H1 (cell line): ENCODE results near the gene RHBDD1. TPM values are rescaled to one million over a fixed set of nuclear protein-coding genes. Genes with fewer than 3 reads are reported as not detected.

ENCODE experiments used
- CTCF ChIA-PET: fragments of 300-600 bp; sonication (Branson Sonifier 250); formaldehyde crosslinking; loops from one replicate; lab custom pipeline; 2021; ENCODE audit not compliant: partially characterized antibody; lab: Charles Lee
- POLR2A ChIA-PET: fragments of 300-600 bp; sonication (Branson Sonifier 250); formaldehyde crosslinking; loops from one replicate; lab custom pipeline; 2021; ENCODE audit warnings: inconsistent platforms; ENCODE audit not compliant: partially characterized antibody; lab: Charles Lee
- DNase-seq, 2 experiments: peaks; one replicate each; pipeline versions ENCODE4 v3.0.0 to v3.0.0-alpha.2; 2010 to 2022; ENCODE audit warnings: low spot score in 2 of 2, low read depth in 1 of 2, mixed read lengths in 1 of 2
- FAIRE-seq: peaks from 2 replicates; lab custom pipeline; 2011; peaks lifted over from hg19 to GRCh38; lab: Jason Lieb, UNC
- H2AFZ ChIP-seq: 2 replicates; pipeline ENCODE4 v1.8.1; 2012; ENCODE audit warnings: low read length, inconsistent platforms
- H2AK5ac ChIP-seq: 2 replicates; pipeline ENCODE4 v1.6.1; 2013; ENCODE audit warnings: low read depth, low read length
- H2BK120ac ChIP-seq: replicated peaks from 2 replicates; pipeline ENCODE3; 2013; ENCODE audit warnings: low read depth, low read length, inconsistent platforms
- H2BK12ac ChIP-seq: 2 replicates; pipeline ENCODE4 v1.6.1; 2013; ENCODE audit warnings: low read depth, low read length
- H2BK15ac ChIP-seq: 2 replicates; pipeline ENCODE4 v1.6.1; 2013; ENCODE audit warnings: low read length
- H2BK20ac ChIP-seq: 2 replicates; pipeline ENCODE4 v1.6.1; 2013; ENCODE audit warnings: low read length
- H2BK5ac ChIP-seq: 2 replicates; pipeline ENCODE4 v1.6.1; 2013; ENCODE audit warnings: low read depth, low read length
- H3K14ac ChIP-seq: 2 replicates; pipeline ENCODE4 v1.6.1; 2013; ENCODE audit warnings: inconsistent platforms; ENCODE audit not compliant: insufficient read length
- H3K18ac ChIP-seq: 2 replicates; pipeline ENCODE4 v1.6.1; 2013; ENCODE audit warnings: low read length; ENCODE audit errors: extremely low read depth
- H3K23ac ChIP-seq: 2 replicates; pipeline ENCODE4 v1.6.1; 2013; ENCODE audit warnings: inconsistent platforms; ENCODE audit not compliant: insufficient read length
- H3K23me2 ChIP-seq: 2 replicates; pipeline ENCODE4 v1.6.1; 2013; ENCODE audit warnings: low read depth, low read length
- H3K27ac ChIP-seq: 2 replicates; pipeline ENCODE4 v1.6.1; 2011; ENCODE audit warnings: low read depth, low read length, inconsistent platforms
- H3K27me3 ChIP-seq, 4 experiments: replicated peaks in 1 of 4; 1 replicate in 1 of 4; 2 replicates in 3 of 4; pipeline versions ENCODE4 v1.6.1 to v1.8.1; 2011 to 2013; ENCODE audit warnings: low read length in 3 of 4, mild to moderate bottlenecking in 3 of 4, inconsistent platforms in 2 of 4, mixed read lengths in 2 of 4, moderate library complexity in 1 of 4; ENCODE audit not compliant: control insufficient read depth in 3 of 4, insufficient read depth in 3 of 4; ENCODE audit errors: extremely low read depth in 1 of 4
- H3K36me3 ChIP-seq, 4 experiments: 2 replicates each; pipeline versions ENCODE4 v1.6.1 to v1.8.1; 2011 to 2013; ENCODE audit warnings: mild to moderate bottlenecking in 4 of 4, low read length in 3 of 4, moderate library complexity in 2 of 4, control low read depth in 1 of 4, inconsistent platforms in 1 of 4; ENCODE audit not compliant: insufficient read depth in 4 of 4, control insufficient read depth in 2 of 4
- H3K4ac ChIP-seq: replicated peaks from 2 replicates; pipeline ENCODE3; 2013; ENCODE audit warnings: low read length, low read depth, mixed read lengths, inconsistent platforms; ENCODE audit not compliant: insufficient read length
- H3K4me1 ChIP-seq, 4 experiments: replicated peaks in 1 of 4; 1 replicate in 1 of 4; 2 replicates in 3 of 4; pipeline versions ENCODE4 v1.6.1 to v1.8.1; 2011 to 2013; ENCODE audit warnings: low read length in 3 of 4, inconsistent platforms in 2 of 4, mixed read lengths in 1 of 4; ENCODE audit not compliant: insufficient read depth in 4 of 4, control insufficient read depth in 3 of 4
- H3K4me2 ChIP-seq, 2 experiments: 2 replicates each; pipeline versions ENCODE4 v1.6.1 to v1.8.1; 2011 to 2013; ENCODE audit warnings: low read depth in 2 of 2, low read length in 2 of 2, control low read depth in 1 of 2, inconsistent platforms in 1 of 2, mild to moderate bottlenecking in 1 of 2; ENCODE audit not compliant: insufficient read depth in 1 of 2
- H3K4me3 ChIP-seq, 4 experiments: fragments of 200-600, 300-600 bp in 1 of 4; sonication (generic), shearing (Covaris generic), sonication (Bioruptor Twin) in 1 of 4; 2 replicates each; pipeline versions ENCODE4 v1.5.1 to v1.8.1; 2011 to 2016; ENCODE audit warnings: low read length in 4 of 4, low read depth in 3 of 4, control low read depth in 2 of 4, inconsistent platforms in 2 of 4, mild to moderate bottlenecking in 2 of 4, mixed read lengths in 1 of 4, moderate library complexity in 1 of 4; ENCODE audit not compliant: insufficient read depth in 2 of 4; ENCODE audit errors: extremely low read depth in 1 of 4
- H3K56ac ChIP-seq: replicated peaks from 2 replicates; pipeline ENCODE3; 2013; ENCODE audit warnings: low read depth, mild to moderate bottlenecking, mixed read lengths, low read length, inconsistent platforms; ENCODE audit not compliant: insufficient read length
- H3K79me1 ChIP-seq: 2 replicates; pipeline ENCODE4 v1.6.1; 2013; ENCODE audit warnings: low read depth, low read length, control low read depth
- H3K79me2 ChIP-seq, 2 experiments: 2 replicates each; pipeline versions ENCODE4 v1.6.1 to v1.8.1; 2012 to 2013; ENCODE audit warnings: low read length in 2 of 2, mild to moderate bottlenecking in 2 of 2, inconsistent platforms in 1 of 2; ENCODE audit not compliant: insufficient read depth in 2 of 2, control insufficient read depth in 1 of 2
- H3K9ac ChIP-seq, 4 experiments: replicated peaks in 1 of 4; 1 replicate in 1 of 4; 2 replicates in 3 of 4; pipeline versions ENCODE4 v1.6.1 to v1.8.1; 2011 to 2013; ENCODE audit warnings: low read depth in 3 of 4, low read length in 3 of 4, control low read depth in 2 of 4, mild to moderate bottlenecking in 2 of 4, moderate library complexity in 2 of 4, inconsistent platforms in 1 of 4; ENCODE audit errors: extremely low read depth in 1 of 4
- H3K9me3 ChIP-seq, 2 experiments: 2 replicates each; pipeline versions ENCODE4 v1.6.1 to v1.8.1; 2012 to 2013; ENCODE audit warnings: mild to moderate bottlenecking in 2 of 2, moderate library complexity in 2 of 2, control low read depth in 1 of 2, inconsistent platforms in 1 of 2, low read depth in 1 of 2, low read length in 1 of 2, mixed read lengths in 1 of 2; ENCODE audit not compliant: insufficient read depth in 2 of 2
- H4K20me1 ChIP-seq, 2 experiments: replicated peaks in 1 of 2; 2 replicates each; pipeline versions ENCODE3 to v1.8.1; 2011 to 2013; ENCODE audit warnings: inconsistent platforms in 2 of 2, low read length in 2 of 2, mild to moderate bottlenecking in 1 of 2; ENCODE audit not compliant: insufficient read depth in 2 of 2, control insufficient read depth in 1 of 2
- H4K5ac ChIP-seq: 2 replicates; pipeline ENCODE4 v1.6.1; 2013; ENCODE audit warnings: low read length, low read depth, mixed read lengths, inconsistent platforms; ENCODE audit not compliant: insufficient read length
- H4K8ac ChIP-seq: 2 replicates; pipeline ENCODE4 v1.8.0; 2013; ENCODE audit warnings: mild to moderate bottlenecking, moderate library complexity, low read length, inconsistent platforms; ENCODE audit not compliant: insufficient read depth; ENCODE audit errors: extremely low read depth
- H4K91ac ChIP-seq: replicated peaks from 2 replicates; pipeline ENCODE3; 2013; ENCODE audit warnings: low read length, mixed read lengths, inconsistent platforms; ENCODE audit not compliant: insufficient read length
- BCL11A ChIP-seq, 2 experiments: IDR thresholded peaks; one replicate each; pipeline ENCODE4 v1.6.1; 2011; ENCODE audit warnings: low read depth in 2 of 2, low read length in 2 of 2, mild to moderate bottlenecking in 2 of 2
- GTF2F1 ChIP-seq: IDR thresholded peaks from 2 replicates; pipeline ENCODE4 v1.6.1; 2012; ENCODE audit warnings: low read depth, low read length, improper control_type of control experiment, borderline replicate concordance
- KDM4A ChIP-seq: IDR thresholded peaks from one replicate; pipeline ENCODE4 v1.7.1; 2012; ENCODE audit warnings: low read depth, mild to moderate bottlenecking, moderate library complexity, low read length, inconsistent platforms; ENCODE audit not compliant: severe bottlenecking
- SIN3A ChIP-seq, 2 experiments: IDR thresholded peaks in 1 of 2; conservative IDR thresholded peaks in 1 of 2; 2 replicates each; pipeline ENCODE4 v1.6.1; 2011 to 2012; ENCODE audit warnings: low read length in 2 of 2, improper control_type of control experiment in 1 of 2, low read depth in 1 of 2, mild to moderate bottlenecking in 1 of 2
- SP4 ChIP-seq: IDR thresholded peaks from 2 replicates; pipeline ENCODE4 v1.6.1; 2012; ENCODE audit warnings: low read length, inconsistent platforms
- YY1 ChIP-seq: IDR thresholded peaks from 2 replicates; pipeline ENCODE4 v1.6.1; 2011; ENCODE audit warnings: low read depth, mild to moderate bottlenecking, low read length
- WGBS, 2 experiments: shearing (Covaris generic) in 1 of 2; methylation state at CpG; one replicate each; pipeline versions ENCODE4 v1.1.6 to v1.1.7; 2013 to 2015; ENCODE audit warnings: low lambda C conversion rate in 2 of 2, mixed read lengths in 2 of 2, inconsistent platforms in 1 of 2, low coverage in 1 of 2, missing lambda C conversion rate in 1 of 2; ENCODE audit not compliant: insufficient replicate concordance in 2 of 2, insufficient coverage in 1 of 2, insufficient read length in 1 of 2; ENCODE audit errors: extremely low coverage in 1 of 2, missing lambda C conversion rate in 1 of 2; 5-methylcytosine and 5-hydroxymethylcytosine counted together
- polyA plus RNA-seq, 7 experiments: library from polyadenylated mRNA; depleted of rRNA in 3 of 7; stranded (reverse) in 5 of 7; unstranded in 2 of 7; fragments of >200 nt in 5 of 7; fragments of 200-250 nt in 2 of 7; gene quantifications; 1 replicate in 5 of 7; 2 replicates in 1 of 7; 4 replicates in 1 of 7; pipeline versions ENCODE4 v1.2.1 to v1.2.3, GENCODE V29; 2011 to 2013; ENCODE audit warnings: missing spikeins in 2 of 7, mixed read lengths in 2 of 7
- total RNA-seq: library from RNA; stranded (reverse); fragmentation: NEBNext Ultra II Directional; extraction: Animal tissue kit (Norgen Biotek cat#: 25700); gene quantifications from 2 replicates; pipeline ENCODE4 v1.2.1, GENCODE V29; 2021
- TF ChIP-seq, protein P1 (sequence below), 3 experiments: IDR thresholded peaks; 1 replicate in 2 of 3; 2 replicates in 1 of 3; pipeline versions ENCODE4 v1.5.1 to v1.6.1; 2011; ENCODE audit warnings: low read length in 3 of 3, mild to moderate bottlenecking in 3 of 3, inconsistent platforms in 2 of 3, low read depth in 1 of 3, moderate library complexity in 1 of 3; ENCODE audit not compliant: insufficient read depth in 1 of 3; ENCODE audit errors: control extremely low read depth in 1 of 3
- TF ChIP-seq, protein P2 (sequence below): IDR thresholded peaks from 2 replicates; pipeline ENCODE4 v1.6.1; 2011; ENCODE audit warnings: low read depth, mild to moderate bottlenecking, low read length; ENCODE audit not compliant: insufficient read depth

RHBDD1 gene
- total and polyA plus RNA-seq, 2 of the 8 experiments (the other 6 are each of a cell fraction or from before 2014, with no cell fraction given): 10.5 to 23.1 TPM

DNA sequence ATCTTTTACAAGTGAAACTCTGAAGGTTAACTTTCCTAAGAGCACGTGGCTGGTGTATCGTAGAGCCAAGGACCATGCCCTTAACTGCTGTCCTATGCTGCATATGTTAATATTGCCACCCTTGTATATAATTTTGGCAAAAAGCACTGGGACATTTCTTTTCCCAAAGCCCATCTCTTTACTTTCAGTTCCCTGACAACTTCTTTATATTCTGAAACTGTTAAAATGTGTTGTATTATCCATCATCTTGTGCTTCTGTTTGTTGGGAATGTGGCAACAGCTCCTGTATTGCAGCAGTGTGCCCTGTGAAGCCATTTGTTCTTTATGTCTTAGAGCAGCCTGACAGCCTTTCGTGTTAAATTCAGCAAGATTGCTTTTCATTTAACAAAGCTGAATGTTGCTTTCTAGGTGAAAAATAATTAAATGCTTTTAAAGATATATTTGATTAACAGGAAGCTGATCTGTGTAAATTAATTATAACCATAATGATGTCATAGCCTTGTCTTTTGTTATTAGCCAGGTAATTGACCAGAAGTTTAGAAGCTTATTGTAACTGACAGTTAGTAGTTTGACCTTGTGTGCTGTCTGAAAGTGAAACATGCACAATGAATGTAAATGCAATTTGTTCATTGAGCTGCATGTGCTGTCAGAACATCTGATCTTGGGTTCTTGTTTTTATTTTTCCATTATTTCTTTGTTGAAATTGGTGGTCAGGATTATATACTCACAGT is 9.7 kb downstream of the RHBDD1 start:
- Histone ChIP-seq H2BK15ac (no peak overlapping the region), H3K18ac (no peak overlapping the region), H3K79me1 (no peaks in the 10 kb centered on the region), H3K9ac (no peak overlapping the region), H4K20me1 (no peaks in the 10 kb centered on the region), H2BK120ac (no peak overlapping the region), H2BK12ac (no peak overlapping the region), H3K23me2 (no peaks in the 10 kb centered on the region; the same call in 1 of the 2 replicates), H2AFZ (no peak overlapping the region), H3K4me1 (peaks cover 0 to 2% (median 0%) of the 10 kb centered on the region in 4 experiments; a peak in 1 of 7 replicates), H3K56ac (no peak overlapping the region), H3K23ac (no peak overlapping the region), H2BK20ac (no peak overlapping the region), H3K9me3 (no peaks in the 10 kb centered on the region), H4K5ac (no peak overlapping the region), H3K36me3 (peaks cover 0 to under 1% (median 0%) of the 10 kb centered on the region in 4 experiments; a peak in 1 of 8 replicates), H3K27ac (no peak overlapping the region; the same call in 1 of the 2 replicates), H3K14ac (no peak overlapping the region), H4K91ac (no peak overlapping the region), H3K4me3 (no peak overlapping the region), H3K4me2 (no peak overlapping the region), H3K4ac (no peak overlapping the region), H3K79me2 (peaks cover 0 to 6% of the 10 kb centered on the region in 2 experiments; a peak in 2 of 4 replicates), H4K8ac (no peak overlapping the region), H3K27me3 (no peaks in the 10 kb centered on the region), H2AK5ac (no peak overlapping the region), H2BK5ac (no peak overlapping the region)
- CTCF ChIA-PET: interaction anchor here (0.8 to 1.2 kb wide), 3 partner anchors 43 to 1285 kb away, joined by 3 to 5 read pairs (median 3); no protein-coding TSS in a partner anchor
- no peak for DNase-seq
- POLR2A ChIA-PET: interaction anchor here (0.7 to 2.7 kb wide), 3 partner anchors 10 to 46 kb away, joined by 3 to 10 read pairs (median 4); partner anchors contain the start of gene RHBDD1
- FAIRE-seq: no peak
- WGBS, 2 experiments: 97% methylated on average over 3 of the region's 3 CpGs; no CpG with 5 or more reads in 1 of the 2 experiments
- TF ChIP-seq BCL11A (IDR thresholded peaks at IDR 0.05; ENCODE audit: low read depth in 2 of 2, low read length in 2 of 2): no peak
- TF ChIP-seq YY1: no peak
- TF ChIP-seq, protein P1, sequence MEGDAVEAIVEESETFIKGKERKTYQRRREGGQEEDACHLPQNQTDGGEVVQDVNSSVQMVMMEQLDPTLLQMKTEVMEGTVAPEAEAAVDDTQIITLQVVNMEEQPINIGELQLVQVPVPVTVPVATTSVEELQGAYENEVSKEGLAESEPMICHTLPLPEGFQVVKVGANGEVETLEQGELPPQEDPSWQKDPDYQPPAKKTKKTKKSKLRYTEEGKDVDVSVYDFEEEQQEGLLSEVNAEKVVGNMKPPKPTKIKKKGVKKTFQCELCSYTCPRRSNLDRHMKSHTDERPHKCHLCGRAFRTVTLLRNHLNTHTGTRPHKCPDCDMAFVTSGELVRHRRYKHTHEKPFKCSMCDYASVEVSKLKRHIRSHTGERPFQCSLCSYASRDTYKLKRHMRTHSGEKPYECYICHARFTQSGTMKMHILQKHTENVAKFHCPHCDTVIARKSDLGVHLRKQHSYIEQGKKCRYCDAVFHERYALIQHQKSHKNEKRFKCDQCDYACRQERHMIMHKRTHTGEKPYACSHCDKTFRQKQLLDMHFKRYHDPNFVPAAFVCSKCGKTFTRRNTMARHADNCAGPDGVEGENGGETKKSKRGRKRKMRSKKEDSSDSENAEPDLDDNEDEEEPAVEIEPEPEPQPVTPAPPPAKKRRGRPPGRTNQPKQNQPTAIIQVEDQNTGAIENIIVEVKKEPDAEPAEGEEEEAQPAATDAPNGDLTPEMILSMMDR (IDR thresholded peaks at IDR 0.05; ENCODE audit: control extremely low read depth in 1 of 3, insufficient read depth in 1 of 3, low read depth in 1 of 3, low read length in 3 of 3): no peak
- no peak for TF ChIP-seq KDM4A
- TF ChIP-seq GTF2F1: no peak
- TF ChIP-seq, protein P2, sequence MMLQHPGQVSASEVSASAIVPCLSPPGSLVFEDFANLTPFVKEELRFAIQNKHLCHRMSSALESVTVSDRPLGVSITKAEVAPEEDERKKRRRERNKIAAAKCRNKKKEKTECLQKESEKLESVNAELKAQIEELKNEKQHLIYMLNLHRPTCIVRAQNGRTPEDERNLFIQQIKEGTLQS: no peak
- TF ChIP-seq SIN3A (conservative IDR thresholded peaks at IDR 0.05 in 1 of 2, IDR thresholded peaks at IDR 0.05 in 1 of 2; ENCODE audit: low read depth in 1 of 2, low read length in 2 of 2): no peak
- no peak for TF ChIP-seq SP4
